Activated CD4-positive, alpha-beta T cell treated with anti-CD3 and anti-CD28 coated beads for 24 hours (primary cell): Measurements from ENCODE around the gene KLHL29.

ENCODE experiments used
- DNase-seq, 2 donors: peaks; one replicate each; pipeline ENCODE4 v3.0.0-alpha.2; 2020; ENCODE audit warnings: low read depth in 2 of 2

Gene KLHL29

GRCh38 chr2:23629772-23630480, 244.9 kb downstream of the KLHL29 start:
- no peak for DNase-seq

- no peak for DNase-seq
These were observed 246.0 kb downstream of the KLHL29 start for GRCh38 chr2:23630961-23631360.

GRCh38 chr2:23631389-23631788, 246.4 kb downstream of the KLHL29 start:
- DNase-seq: no peak

GRCh38 chr2:23632386-23632785, 247.4 kb downstream of the KLHL29 start:
- no peak for DNase-seq

- DNase-seq: no peak
These were observed 247.9 kb downstream of the KLHL29 start for GRCh38 chr2:23632831-23633395.

- no peak for DNase-seq
These were observed 249.0 kb downstream of the KLHL29 start for GRCh38 chr2:23633966-23634365.

- DNase-seq: no peak
These were observed 250.7 kb downstream of the KLHL29 start for GRCh38 chr2:23635442-23636340.

GRCh38 chr2:23636426-23636825, 251.4 kb downstream of the KLHL29 start:
- DNase-seq: no peak

GRCh38 chr2:23637011-23637778, 252.2 kb downstream of the KLHL29 start:
- no peak for DNase-seq

GRCh38 chr2:23639406-23639982, 254.5 kb downstream of the KLHL29 start:
- no peak for DNase-seq

- DNase-seq: no peak
These were observed 255.7 kb downstream of the KLHL29 start for GRCh38 chr2:23640711-23641110.

- no peak for DNase-seq
These were observed 257.5 kb downstream of the KLHL29 start for GRCh38 chr2:23642516-23642915.

- DNase-seq: no peak
These were observed 260.3 kb downstream of the KLHL29 start for GRCh38 chr2:23645230-23645808.

- DNase-seq: no peak
These were observed 262.6 kb downstream of the KLHL29 start for GRCh38 chr2:23647563-23647962.

- DNase-seq: no peak
These were observed 264.3 kb downstream of the KLHL29 start for GRCh38 chr2:23649303-23649702.

GRCh38 chr2:23649819-23650218, 264.8 kb downstream of the KLHL29 start:
- DNase-seq: no peak

GRCh38 chr2:23651187-23652080, 266.5 kb downstream of the KLHL29 start:
- DNase-seq: no peak

GRCh38 chr2:23653326-23653725, 268.3 kb downstream of the KLHL29 start:
- DNase-seq: no peak

GRCh38 chr2:23654756-23655155, 269.8 kb downstream of the KLHL29 start:
- no peak for DNase-seq

GRCh38 chr2:23655934-23656596, 271.1 kb downstream of the KLHL29 start:
- no peak for DNase-seq
